OCI-LY1 (cell line): ENCODE measurements around the gene KRT77.

Experiments used
- H2AFZ ChIP-seq: fragments of 200-600 bp; sonication (generic), shearing (Covaris generic); 2 replicates; pipeline ENCODE4 v1.6.0; 2014; ENCODE audit warnings: antibody characterized with exemption, mild to moderate bottlenecking, low read length
- H3F3A ChIP-seq: fragments of 200-600 bp; sonication (generic), shearing (Covaris generic); 2 replicates; pipeline ENCODE4 v1.6.0; 2014; ENCODE audit warnings: mild to moderate bottlenecking, antibody characterized with exemption, low read length, moderate library complexity; ENCODE audit not compliant: insufficient read depth
- H3K27ac ChIP-seq: fragments of 200-600 bp; sonication (generic); 2 replicates; pipeline ENCODE4 v1.5.1; 2014; ENCODE audit warnings: low read length, mixed run types, mild to moderate bottlenecking, low read depth; ENCODE audit not compliant: poor library complexity, severe bottlenecking
- H3K27me3 ChIP-seq: fragments of 200-600 bp; sonication (generic); 2 replicates; pipeline ENCODE4 v1.6.0; 2014; ENCODE audit warnings: antibody characterized with exemption, mild to moderate bottlenecking, low read length, moderate library complexity; ENCODE audit not compliant: insufficient read depth
- H3K36me3 ChIP-seq: fragments of 200-600 bp; sonication (generic); 2 replicates; pipeline ENCODE4 v1.6.1; 2014; ENCODE audit warnings: mild to moderate bottlenecking, antibody characterized with exemption, low read length, moderate library complexity, mixed read lengths; ENCODE audit not compliant: insufficient read depth
- H3K4me1 ChIP-seq: fragments of 200-600 bp; sonication (generic); 2 replicates; pipeline ENCODE4 v1.5.1; 2014; ENCODE audit warnings: mild to moderate bottlenecking, low read length, moderate library complexity; ENCODE audit not compliant: insufficient read depth, severe bottlenecking
- H3K4me2 ChIP-seq: fragments of 200-600 bp; sonication (generic), shearing (Covaris generic); 2 replicates; pipeline ENCODE4 v1.6.1; 2014; ENCODE audit warnings: low read length
- H3K4me3 ChIP-seq: fragments of 200-600 bp; sonication (generic); 2 replicates; pipeline ENCODE4 v1.5.1; 2014; ENCODE audit warnings: low read length, low read depth, mild to moderate bottlenecking, mixed read lengths; ENCODE audit not compliant: poor library complexity, severe bottlenecking
- H3K79me2 ChIP-seq: fragments of 200-600 bp; shearing (Covaris generic); 2 replicates; pipeline ENCODE4 v1.6.1; 2016; ENCODE audit warnings: mixed run types, low read length, mixed read lengths; ENCODE audit not compliant: insufficient read depth
- H3K9ac ChIP-seq: fragments of 200-600 bp; sonication (generic), shearing (Covaris generic); 2 replicates; pipeline ENCODE4 v1.6.1; 2014; ENCODE audit warnings: mild to moderate bottlenecking, low read length, mixed read lengths
- H3K9me2 ChIP-seq: fragments of 200-600 bp; sonication (generic), shearing (Covaris generic); 2 replicates; pipeline ENCODE4 v1.6.1; 2014; ENCODE audit warnings: low read depth, mild to moderate bottlenecking, low read length, mixed read lengths
- H3K9me3 ChIP-seq: fragments of 200-600 bp; shearing (Covaris generic); 2 replicates; pipeline ENCODE4 v1.6.1; 2014; ENCODE audit warnings: low read length, mixed read lengths
- H4K20me1 ChIP-seq: fragments of 200-600 bp; sonication (generic), shearing (Covaris generic); 2 replicates; pipeline ENCODE4 v1.6.0; 2016; ENCODE audit warnings: mild to moderate bottlenecking, low read length; ENCODE audit not compliant: insufficient read depth
- CTCF ChIP-seq: fragments of 200-600 bp; sonication (generic), shearing (Covaris generic); IDR thresholded peaks from 2 replicates; pipeline ENCODE4 v1.5.1; 2017; ENCODE audit warnings: mild to moderate bottlenecking, antibody characterized with exemption, low read length, moderate library complexity, mixed read lengths
- EZH2 ChIP-seq: fragments of 200-600 bp; sonication (generic), shearing (Covaris generic); IDR thresholded peaks from 2 replicates; pipeline ENCODE4 v1.8.0; 2017; ENCODE audit warnings: borderline replicate concordance, mixed run types, mild to moderate bottlenecking, antibody characterized with exemption, low read length, moderate library complexity, mixed read lengths

The KRT77 gene

DNA sequence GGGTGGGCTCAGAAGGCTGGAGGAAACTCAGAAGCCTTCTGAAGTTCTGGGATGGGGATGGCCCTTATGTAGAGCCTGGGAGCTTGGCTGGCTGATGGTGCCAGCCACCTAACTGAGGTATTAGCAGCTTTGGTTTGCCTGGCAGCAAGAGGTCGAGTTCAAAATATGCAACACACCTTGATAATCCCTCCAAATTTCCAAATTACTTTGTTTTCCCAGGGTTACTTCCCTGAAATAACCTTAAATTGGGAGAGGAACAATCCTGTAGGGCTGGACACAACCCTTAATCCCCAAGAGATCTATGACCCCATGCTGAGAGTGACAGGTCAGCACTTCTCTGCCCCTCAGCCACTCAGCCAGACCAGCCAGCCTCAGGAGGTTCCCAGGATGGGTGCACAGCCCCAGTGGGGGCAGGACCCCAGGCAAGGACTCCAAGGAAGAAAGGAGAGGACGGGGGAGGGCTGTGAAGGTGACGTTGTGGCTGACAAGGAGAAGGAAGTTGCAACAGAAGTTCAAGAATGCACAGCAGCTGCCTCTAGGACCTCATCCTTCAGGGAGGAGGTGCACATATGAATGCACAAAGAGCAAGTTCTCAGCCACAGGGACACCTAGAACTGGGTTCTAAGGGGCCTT, 18.6 kb upstream of the KRT77 start:
- Histone ChIP-seq H3K4me2 (no peak overlapping the region), H3K27me3 (no peaks in the 10 kb centered on the region), H3K4me1 (no peaks in the 10 kb centered on the region), H3K9me2 (no peaks in the 10 kb centered on the region), H3K4me3 (no peak overlapping the region), H4K20me1 (no peaks in the 10 kb centered on the region), H3K36me3 (no peaks in the 10 kb centered on the region), H3F3A (no peaks in the 10 kb centered on the region), H3K27ac (no peak overlapping the region), H3K9ac (no peak overlapping the region), H2AFZ (no peak overlapping the region), H3K79me2 (no peaks in the 10 kb centered on the region), H3K9me3 (no peaks in the 10 kb centered on the region)
- TF ChIP-seq CTCF (no peak), EZH2 (no peak)

DNA sequence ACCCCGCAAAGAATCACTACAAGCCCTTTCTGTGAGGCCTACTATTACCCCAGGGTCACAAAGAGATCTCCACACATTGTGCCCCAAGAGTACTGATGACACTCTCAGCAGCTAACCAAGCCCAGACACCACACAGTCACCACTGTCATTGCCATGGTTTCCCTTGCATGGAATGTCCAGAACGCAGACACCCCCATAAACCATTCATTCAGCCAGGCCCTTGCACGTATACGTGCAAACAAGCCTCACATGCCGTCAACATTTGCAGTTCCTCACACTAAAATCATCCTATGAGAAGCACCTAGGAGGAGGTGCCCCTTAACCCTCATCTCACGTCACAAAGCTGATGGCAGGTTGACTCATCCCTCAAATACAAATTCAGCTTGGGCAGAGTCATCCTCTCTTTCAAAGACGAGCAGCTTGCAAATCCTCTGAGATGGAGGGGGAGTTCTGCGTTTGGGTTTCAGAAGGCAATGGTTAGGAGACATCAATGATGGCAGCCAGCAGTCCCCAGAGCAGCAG, 17.1 kb upstream of the KRT77 start:
- Histone ChIP-seq H3K9ac (no peak overlapping the region), H3K4me2 (no peak overlapping the region), H3K27me3 (no peaks in the 10 kb centered on the region)

GRCh38 chr12:52716061-52716460, 12.7 kb upstream of the KRT77 start:
- TF ChIP-seq CTCF (no peak), EZH2 (no peak)
- Histone ChIP-seq H3K79me2 (no peaks in the 10 kb centered on the region), H3K4me2 (no peak overlapping the region), H3F3A (no peaks in the 10 kb centered on the region), H3K9me2 (no peaks in the 10 kb centered on the region), H3K27ac (no peak overlapping the region), H3K4me3 (no peak overlapping the region), H2AFZ (no peak overlapping the region), H3K9ac (no peak overlapping the region), H4K20me1 (no peaks in the 10 kb centered on the region), H3K4me1 (no peaks in the 10 kb centered on the region), H3K27me3 (no peaks in the 10 kb centered on the region), H3K36me3 (no peaks in the 10 kb centered on the region), H3K9me3 (no peaks in the 10 kb centered on the region)

More for the DNA sequence above, 17.1 kb upstream of the KRT77 start:
- Histone ChIP-seq H3K36me3 (no peaks in the 10 kb centered on the region), H3K4me1 (no peaks in the 10 kb centered on the region), H4K20me1 (no peaks in the 10 kb centered on the region), H3K79me2 (no peaks in the 10 kb centered on the region), H3K27ac (no peak overlapping the region), H3K4me3 (no peak overlapping the region), H3F3A (no peaks in the 10 kb centered on the region), H2AFZ (no peak overlapping the region), H3K9me3 (no peaks in the 10 kb centered on the region), H3K9me2 (no peaks in the 10 kb centered on the region)
- no peak for TF ChIP-seq CTCF
- no peak for TF ChIP-seq EZH2
